ENCODE measurements around the gene SMG6.

The SMG6 gene

DNA sequence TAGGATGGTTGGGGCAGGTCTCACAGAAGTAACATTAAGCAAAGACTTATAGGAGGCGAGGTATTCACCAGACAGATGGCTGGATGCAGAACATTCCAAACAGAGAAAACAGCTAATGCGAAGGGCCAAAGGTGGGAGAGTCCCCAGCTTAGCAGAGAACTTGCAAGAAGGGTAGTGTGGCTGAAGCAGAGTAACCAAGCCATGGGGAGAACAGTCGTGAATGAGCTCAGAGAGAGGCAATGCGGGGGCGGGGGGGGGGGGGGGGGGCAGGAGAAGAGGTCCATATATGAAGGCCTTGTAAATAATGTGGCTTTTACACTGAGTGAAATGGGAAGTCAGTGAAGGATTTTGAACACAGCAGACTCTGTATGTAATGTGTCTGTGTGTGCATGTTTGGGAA lies 81.3 kb downstream of the SMG6 start:
- Mint-ChIP-seq H3K4me3 (no peak overlapping the region), H3K27me3 (ENCODE audit: low read depth) (no peaks in the 10 kb centered on the region), H3K9me3 (no peaks in the 10 kb centered on the region), H3K4me1 (ENCODE audit: low read depth) (peaks cover 34% of the 10 kb centered on the region), H3K27ac (peak overlapping the region; percentile 68), H3K36me3 (ENCODE audit: low read depth) (peaks cover 32% of the 10 kb centered on the region)
- DNase-seq (ENCODE audit: low spot score) = no peak

- no peak for DNase-seq (ENCODE audit: low spot score)
- peak overlapping the region; percentile 64 for H3K27ac Mint-ChIP-seq
- peaks cover 28% of the 10 kb centered on the region for H3K36me3 Mint-ChIP-seq (ENCODE audit: low read depth)
- H3K4me1 Mint-ChIP-seq (ENCODE audit: low read depth) = peaks cover 45% of the 10 kb centered on the region
- no peak overlapping the region for H3K4me3 Mint-ChIP-seq
- H3K9me3 Mint-ChIP-seq = no peaks in the 10 kb centered on the region
- H3K27me3 Mint-ChIP-seq (ENCODE audit: low read depth) = no peaks in the 10 kb centered on the region
These were observed 85.2 kb downstream of the SMG6 start for GRCh38 chr17:2218426-2218825.

- H3K36me3 Mint-ChIP-seq (ENCODE audit: low read depth) = peaks cover 30% of the 10 kb centered on the region
- DNase-seq (ENCODE audit: low spot score) = peak; percentile 72
- no peaks in the 10 kb centered on the region for H3K9me3 Mint-ChIP-seq
- H3K4me3 Mint-ChIP-seq = peak overlapping the region; percentile 81
- H3K27me3 Mint-ChIP-seq (ENCODE audit: low read depth) = no peaks in the 10 kb centered on the region
- H3K4me1 Mint-ChIP-seq (ENCODE audit: low read depth) = peaks cover 47% of the 10 kb centered on the region
- H3K27ac Mint-ChIP-seq = peak overlapping the region; percentile 94
These were observed 87.8 kb downstream of the SMG6 start for GRCh38 chr17:2215616-2216364.

DNA sequence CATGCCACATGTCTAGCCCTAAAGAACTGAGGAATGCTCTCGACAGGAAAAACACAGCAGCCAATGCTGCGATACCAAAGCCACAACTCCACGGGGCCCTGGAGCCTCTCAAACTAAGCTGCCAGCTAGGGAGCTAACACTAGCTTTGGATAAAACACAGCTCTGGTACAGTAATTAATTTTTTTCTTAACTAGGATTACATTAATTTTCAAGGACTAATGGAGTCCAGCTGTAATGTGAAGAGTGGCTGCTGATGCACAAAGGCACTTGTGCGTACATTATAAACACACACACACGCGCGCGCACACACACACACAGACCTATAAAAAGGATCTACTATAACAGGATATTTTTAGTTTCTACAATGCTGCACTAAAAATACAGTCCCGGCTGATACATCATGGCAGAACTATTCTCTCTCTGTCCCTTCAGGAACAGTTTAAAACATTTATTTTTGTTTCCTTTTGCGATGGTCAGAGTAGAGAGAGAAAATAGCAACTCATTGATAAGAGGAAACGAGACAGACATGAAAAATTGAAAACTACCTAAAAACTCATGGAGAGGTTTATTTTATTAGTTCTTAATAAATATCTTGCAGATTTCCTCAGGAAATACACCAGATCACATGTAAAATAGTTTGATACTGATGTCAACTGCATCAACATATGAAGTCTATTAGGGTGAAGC lies 88.5 kb downstream of the SMG6 start:
- no peaks in the 10 kb centered on the region for H3K9me3 Mint-ChIP-seq
- peaks cover 33% of the 10 kb centered on the region for H3K36me3 Mint-ChIP-seq (ENCODE audit: low read depth)
- peaks cover 50% of the 10 kb centered on the region for H3K4me1 Mint-ChIP-seq (ENCODE audit: low read depth)
- H3K27me3 Mint-ChIP-seq (ENCODE audit: low read depth) = no peaks in the 10 kb centered on the region
- DNase-seq (ENCODE audit: low spot score) = no peak
- H3K4me3 Mint-ChIP-seq = peak overlapping the region; percentile 81
- peak overlapping the region; percentile 94 for H3K27ac Mint-ChIP-seq

DNA sequence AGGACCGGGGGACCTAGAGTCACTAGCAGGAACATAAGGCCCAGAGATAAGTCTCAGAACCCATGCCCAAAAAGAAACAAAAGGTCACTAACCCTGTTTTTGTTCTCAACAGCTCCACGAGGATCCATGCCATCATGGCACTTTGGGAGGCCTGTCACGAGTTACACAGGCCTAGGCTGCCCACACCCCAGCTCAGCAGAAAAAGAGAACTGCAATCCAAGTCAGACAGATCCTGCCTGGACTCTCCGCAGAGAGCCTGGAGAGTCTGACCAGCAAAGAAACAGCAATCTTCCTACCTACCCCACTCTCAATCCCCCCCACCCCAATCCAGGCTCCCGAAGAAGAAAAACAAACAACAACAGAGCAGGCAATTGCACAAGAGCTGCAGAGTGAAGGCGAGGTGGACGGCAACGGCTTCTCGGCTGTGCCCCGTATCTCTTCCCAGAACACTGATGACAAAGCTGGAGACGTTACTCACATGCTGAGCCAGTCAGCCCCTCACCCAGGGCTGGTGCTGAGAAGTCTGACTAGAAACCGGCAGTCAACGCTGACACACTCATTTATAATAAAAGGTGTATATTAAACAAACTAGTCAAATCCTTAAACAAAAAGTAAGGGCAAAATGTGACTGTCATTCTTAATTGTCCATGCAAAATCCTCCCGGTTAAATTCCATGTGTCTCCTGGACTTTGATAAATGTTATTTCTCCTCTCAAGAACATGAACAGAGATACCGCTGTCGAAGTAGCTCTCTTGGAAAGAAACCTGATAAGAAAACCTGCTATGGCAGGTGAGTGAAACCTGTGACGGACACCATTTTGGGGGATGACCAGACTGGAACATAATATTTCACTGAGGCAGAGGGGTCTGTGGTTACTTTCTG lies 89.3 kb downstream of the SMG6 start:
- Mint-ChIP-seq H3K9me3 (no peaks in the 10 kb centered on the region), H3K27ac (peak overlapping the region; percentile 94), H3K27me3 (ENCODE audit: low read depth) (no peaks in the 10 kb centered on the region), H3K36me3 (ENCODE audit: low read depth) (peaks cover 33% of the 10 kb centered on the region), H3K4me3 (peak overlapping the region; percentile 81), H3K4me1 (ENCODE audit: low read depth) (peaks cover 50% of the 10 kb centered on the region)
- DNase-seq (ENCODE audit: low spot score) = no peak

GRCh38 chr17:2213291-2213960 lies 90.2 kb downstream of the SMG6 start:
- H3K4me3 Mint-ChIP-seq = peak overlapping the region; percentile 81
- peaks cover 33% of the 10 kb centered on the region for H3K36me3 Mint-ChIP-seq (ENCODE audit: low read depth)
- peak overlapping the region; percentile 94 for H3K27ac Mint-ChIP-seq
- no peaks in the 10 kb centered on the region for H3K27me3 Mint-ChIP-seq (ENCODE audit: low read depth)
- no peaks in the 10 kb centered on the region for H3K9me3 Mint-ChIP-seq
- H3K4me1 Mint-ChIP-seq (ENCODE audit: low read depth) = peaks cover 47% of the 10 kb centered on the region
- no peak for DNase-seq (ENCODE audit: low spot score)

DNA sequence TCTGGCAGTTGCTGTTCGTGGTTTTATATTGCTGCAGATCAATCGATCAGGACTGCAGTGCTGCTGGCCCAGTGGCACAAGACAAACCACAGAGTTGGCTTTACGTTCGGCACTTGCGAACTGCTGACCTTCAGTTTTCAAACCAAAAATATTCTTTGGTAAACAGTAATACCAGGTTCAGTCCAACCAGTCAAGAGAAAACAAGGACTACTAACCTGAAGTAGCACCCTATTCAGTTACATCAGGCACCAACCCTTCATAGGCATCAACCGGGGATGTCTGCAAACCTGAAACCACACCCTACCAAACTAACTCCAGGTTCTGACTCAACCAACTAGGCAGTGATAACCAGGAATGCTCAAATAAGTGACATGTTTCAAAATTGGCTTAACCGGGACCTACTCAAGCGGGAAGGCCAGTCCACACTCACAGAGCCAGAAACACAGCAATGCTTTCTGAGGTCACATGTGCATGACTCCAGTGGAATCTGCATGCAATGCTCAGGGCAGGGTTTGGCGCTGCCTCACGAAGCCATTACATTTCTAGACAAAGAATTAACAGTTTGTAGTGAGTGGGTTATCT lies 91.1 kb downstream of the SMG6 start:
- peak overlapping the region; percentile 19 for H3K4me3 Mint-ChIP-seq
- peak overlapping the region; percentile 74 for H3K27ac Mint-ChIP-seq
- no peaks in the 10 kb centered on the region for H3K9me3 Mint-ChIP-seq
- H3K27me3 Mint-ChIP-seq (ENCODE audit: low read depth) = no peaks in the 10 kb centered on the region
- peaks cover 32% of the 10 kb centered on the region for H3K36me3 Mint-ChIP-seq (ENCODE audit: low read depth)
- peaks cover 49% of the 10 kb centered on the region for H3K4me1 Mint-ChIP-seq (ENCODE audit: low read depth)
- no peak for DNase-seq (ENCODE audit: low spot score)

DNA sequence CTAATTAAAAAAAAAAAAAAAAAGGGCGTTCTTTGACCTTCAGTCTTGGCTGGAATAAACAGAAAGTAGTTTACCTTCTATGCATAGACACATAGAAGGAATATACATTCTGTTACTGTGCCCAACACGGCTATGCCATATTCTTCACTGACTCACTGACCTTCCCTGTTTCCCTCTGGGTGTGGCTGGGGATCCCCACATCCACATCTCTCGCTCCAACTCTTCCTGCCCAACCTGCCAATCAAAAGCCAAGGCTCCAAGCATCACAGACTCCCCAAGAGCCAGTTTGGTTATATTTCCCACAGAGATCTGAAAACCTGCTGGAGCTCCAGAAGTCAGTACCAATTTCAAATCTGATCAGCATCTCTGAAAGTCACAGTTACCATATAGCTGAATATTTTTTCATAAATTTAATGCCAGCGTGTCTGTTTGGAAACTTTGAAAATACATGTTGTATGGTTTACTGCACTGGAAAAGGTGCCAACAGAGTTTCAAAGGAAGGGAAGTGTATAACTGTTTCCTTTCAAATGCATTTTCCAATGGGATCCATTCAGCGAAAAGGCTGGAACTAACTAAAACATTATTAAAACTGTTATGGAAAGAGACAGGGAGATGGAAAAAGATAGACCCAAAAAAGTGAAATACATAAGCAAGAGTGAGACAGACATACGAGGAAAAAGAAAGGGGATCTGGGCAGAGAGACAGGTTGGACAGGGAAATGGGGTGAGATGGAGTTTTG lies 91.8 kb downstream of the SMG6 start:
- Mint-ChIP-seq H3K36me3 (ENCODE audit: low read depth) (peaks cover 30% of the 10 kb centered on the region), H3K27me3 (ENCODE audit: low read depth) (no peaks in the 10 kb centered on the region), H3K4me1 (ENCODE audit: low read depth) (peaks cover 49% of the 10 kb centered on the region), H3K9me3 (no peaks in the 10 kb centered on the region), H3K27ac (peak overlapping the region; percentile 74), H3K4me3 (peak overlapping the region; percentile 19)
- DNase-seq (ENCODE audit: low spot score) = no peak

DNA sequence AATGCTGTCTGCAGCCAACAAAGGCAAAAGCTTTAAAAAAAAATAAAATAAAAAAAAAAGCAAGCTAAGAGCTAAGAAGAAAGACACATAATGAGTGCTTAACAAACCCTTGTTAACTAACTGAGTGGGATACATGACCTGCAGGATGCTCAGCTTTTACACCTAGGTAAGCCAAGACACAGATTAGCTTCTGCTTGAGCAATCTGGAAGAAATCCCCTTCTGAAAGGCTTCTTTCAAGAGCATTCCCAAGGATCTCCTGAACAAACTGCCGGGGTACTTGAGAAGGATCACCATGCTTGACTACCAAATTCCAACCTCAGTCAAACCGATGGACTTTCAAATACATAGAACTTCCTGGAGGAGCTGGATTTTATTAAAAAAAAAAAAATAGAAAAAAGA lies 92.9 kb downstream of the SMG6 start:
- H3K27ac Mint-ChIP-seq = no peak overlapping the region
- no peaks in the 10 kb centered on the region for H3K9me3 Mint-ChIP-seq
- H3K36me3 Mint-ChIP-seq (ENCODE audit: low read depth) = peaks cover 28% of the 10 kb centered on the region
- H3K4me1 Mint-ChIP-seq (ENCODE audit: low read depth) = peaks cover 41% of the 10 kb centered on the region
- H3K27me3 Mint-ChIP-seq (ENCODE audit: low read depth) = no peaks in the 10 kb centered on the region
- no peak overlapping the region for H3K4me3 Mint-ChIP-seq
- DNase-seq (ENCODE audit: low spot score) = no peak

GRCh38 chr17:2207815-2208515 lies 95.6 kb downstream of the SMG6 start:
- no peak overlapping the region for H3K4me3 Mint-ChIP-seq
- H3K36me3 Mint-ChIP-seq (ENCODE audit: low read depth) = peaks cover 31% of the 10 kb centered on the region
- no peak for DNase-seq (ENCODE audit: low spot score)
- H3K27me3 Mint-ChIP-seq (ENCODE audit: low read depth) = no peaks in the 10 kb centered on the region
- H3K4me1 Mint-ChIP-seq (ENCODE audit: low read depth) = peaks cover 36% of the 10 kb centered on the region
- no peaks in the 10 kb centered on the region for H3K9me3 Mint-ChIP-seq
- no peak overlapping the region for H3K27ac Mint-ChIP-seq

GRCh38 chr17:2204393-2204792 lies 99.2 kb downstream of the SMG6 start:
- no peak for DNase-seq (ENCODE audit: low spot score)
- Mint-ChIP-seq H3K27ac (no peak overlapping the region), H3K4me3 (no peak overlapping the region), H3K4me1 (ENCODE audit: low read depth) (peaks cover 37% of the 10 kb centered on the region), H3K9me3 (no peaks in the 10 kb centered on the region), H3K27me3 (ENCODE audit: low read depth) (no peaks in the 10 kb centered on the region), H3K36me3 (ENCODE audit: low read depth) (peaks cover 24% of the 10 kb centered on the region)

DNA sequence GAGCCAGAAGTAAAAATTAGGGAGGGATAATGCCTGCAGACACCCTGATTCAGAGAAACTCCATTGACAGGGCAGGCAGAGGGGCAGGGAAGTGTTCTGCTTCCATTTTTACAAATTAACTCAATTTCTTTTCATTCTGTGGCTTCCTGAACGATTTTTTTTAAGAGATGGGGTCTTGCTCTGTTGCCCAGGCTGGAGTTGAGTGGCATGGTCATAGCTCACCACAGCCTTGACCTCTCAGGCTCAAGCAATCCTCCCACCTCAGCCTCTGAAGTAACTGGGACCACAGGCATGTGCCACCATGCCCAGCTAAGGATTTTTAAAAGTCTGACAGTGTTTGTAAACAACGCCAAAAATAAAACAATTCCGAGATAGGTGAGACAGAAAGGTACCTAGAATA lies 99.8 kb downstream of the SMG6 start:
- H3K9me3 Mint-ChIP-seq = no peaks in the 10 kb centered on the region
- H3K27ac Mint-ChIP-seq = no peak overlapping the region
- no peak overlapping the region for H3K4me3 Mint-ChIP-seq
- peaks cover 23% of the 10 kb centered on the region for H3K36me3 Mint-ChIP-seq (ENCODE audit: low read depth)
- no peak for DNase-seq (ENCODE audit: low spot score)
- H3K4me1 Mint-ChIP-seq (ENCODE audit: low read depth) = peaks cover 37% of the 10 kb centered on the region
- no peaks in the 10 kb centered on the region for H3K27me3 Mint-ChIP-seq (ENCODE audit: low read depth)
